ENCODE measurements around the gene CDC42SE2. TPM values are rescaled to one million over a fixed set of nuclear protein-coding genes. Genes with fewer than 3 reads are reported as not detected.
A peak's percentile ranks its signal among the peaks of the same experiment; 100 is the strongest.

Gene CDC42SE2
- total RNA-seq, 1 donor from 2014 or later = 24.1 TPM

DNA sequence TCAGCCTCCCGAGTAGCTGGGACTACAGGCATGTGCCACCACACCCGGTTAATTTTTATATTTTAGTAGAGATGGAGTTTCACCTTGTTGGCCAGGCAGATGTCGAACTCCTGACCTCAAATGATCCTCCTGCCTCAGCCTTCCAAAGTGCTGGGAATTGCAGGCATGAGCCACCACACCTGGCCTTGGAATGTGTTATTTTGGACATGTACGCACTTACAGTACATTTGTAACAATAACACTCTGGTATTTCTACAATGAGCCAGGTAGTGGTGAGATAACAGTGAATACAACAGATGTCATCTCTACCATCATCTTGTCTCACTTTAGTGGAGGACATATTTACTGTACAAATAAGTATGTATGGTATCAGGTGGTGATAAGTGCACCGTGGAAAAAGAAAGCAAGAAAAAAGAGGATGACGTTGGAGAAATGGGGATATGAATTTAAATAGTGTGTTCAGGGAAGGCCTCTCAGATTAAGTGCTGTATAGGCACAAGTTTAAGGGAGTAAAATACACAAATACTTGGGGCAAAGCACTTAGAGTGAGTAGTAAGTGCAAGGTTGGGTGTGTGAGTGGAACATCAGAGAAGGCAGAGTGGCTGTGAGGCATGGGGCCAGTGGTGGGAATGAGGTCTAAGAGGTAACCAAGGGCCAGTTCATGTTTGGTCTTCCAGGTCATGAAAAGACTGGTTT is 100.1 kb downstream of the CDC42SE2 start:
- peaks cover 5% of the 10 kb centered on the region for H3K9me3 Mint-ChIP-seq
- H3K36me3 Mint-ChIP-seq (ENCODE audit: low read depth) = peaks cover 20% of the 10 kb centered on the region
- H3K27me3 Mint-ChIP-seq (ENCODE audit: low read depth) = no peaks in the 10 kb centered on the region
- H3K4me1 Mint-ChIP-seq = no peaks in the 10 kb centered on the region
- peak overlapping the region; percentile 24 for H3K27ac Mint-ChIP-seq (ENCODE audit: unreplicated experiment)
- TF ChIP-seq, protein P1, sequence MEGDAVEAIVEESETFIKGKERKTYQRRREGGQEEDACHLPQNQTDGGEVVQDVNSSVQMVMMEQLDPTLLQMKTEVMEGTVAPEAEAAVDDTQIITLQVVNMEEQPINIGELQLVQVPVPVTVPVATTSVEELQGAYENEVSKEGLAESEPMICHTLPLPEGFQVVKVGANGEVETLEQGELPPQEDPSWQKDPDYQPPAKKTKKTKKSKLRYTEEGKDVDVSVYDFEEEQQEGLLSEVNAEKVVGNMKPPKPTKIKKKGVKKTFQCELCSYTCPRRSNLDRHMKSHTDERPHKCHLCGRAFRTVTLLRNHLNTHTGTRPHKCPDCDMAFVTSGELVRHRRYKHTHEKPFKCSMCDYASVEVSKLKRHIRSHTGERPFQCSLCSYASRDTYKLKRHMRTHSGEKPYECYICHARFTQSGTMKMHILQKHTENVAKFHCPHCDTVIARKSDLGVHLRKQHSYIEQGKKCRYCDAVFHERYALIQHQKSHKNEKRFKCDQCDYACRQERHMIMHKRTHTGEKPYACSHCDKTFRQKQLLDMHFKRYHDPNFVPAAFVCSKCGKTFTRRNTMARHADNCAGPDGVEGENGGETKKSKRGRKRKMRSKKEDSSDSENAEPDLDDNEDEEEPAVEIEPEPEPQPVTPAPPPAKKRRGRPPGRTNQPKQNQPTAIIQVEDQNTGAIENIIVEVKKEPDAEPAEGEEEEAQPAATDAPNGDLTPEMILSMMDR (conservative IDR thresholded peaks at IDR 0.05) = no peak
- H3K4me3 Mint-ChIP-seq = no peak overlapping the region
- no peak for DNase-seq (ENCODE audit: low read depth, low spot score)

DNA sequence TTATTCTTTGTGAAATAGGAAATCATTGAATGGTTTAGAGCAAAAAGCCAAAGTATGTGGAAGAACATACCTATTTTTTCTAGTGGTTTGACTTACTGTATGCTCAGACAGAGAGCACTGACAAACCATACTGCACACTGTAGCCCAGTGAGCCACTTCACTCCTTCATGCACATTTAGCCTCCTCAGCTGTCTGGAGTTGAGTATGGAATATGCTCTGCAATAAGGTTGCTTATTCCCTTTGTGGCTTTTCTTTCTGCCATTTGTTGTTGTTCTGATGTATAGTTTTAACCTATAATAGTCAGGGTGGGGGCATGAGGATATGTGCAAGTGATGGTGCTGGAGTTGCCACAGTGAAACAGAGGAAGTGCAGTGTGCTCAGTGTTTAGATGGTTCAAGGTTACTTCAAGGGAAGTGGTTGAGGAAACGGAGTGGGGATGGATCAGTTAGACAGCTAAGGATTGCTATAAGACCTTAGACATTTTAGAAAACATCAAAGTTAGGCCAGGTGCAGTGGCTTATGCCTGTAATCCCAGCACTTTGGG is 100.7 kb downstream of the CDC42SE2 start:
- no peak for DNase-seq (ENCODE audit: low read depth, low spot score)
- H3K36me3 Mint-ChIP-seq (ENCODE audit: low read depth) = peaks cover 20% of the 10 kb centered on the region
- no peaks in the 10 kb centered on the region for H3K4me1 Mint-ChIP-seq
- TF ChIP-seq, protein P1 (conservative IDR thresholded peaks at IDR 0.05) = no peak
- H3K27ac Mint-ChIP-seq (ENCODE audit: unreplicated experiment) = peak overlapping the region; percentile 15
- H3K4me3 Mint-ChIP-seq = no peak overlapping the region
- no peaks in the 10 kb centered on the region for H3K27me3 Mint-ChIP-seq (ENCODE audit: low read depth)
- H3K9me3 Mint-ChIP-seq = peaks cover 5% of the 10 kb centered on the region

DNA sequence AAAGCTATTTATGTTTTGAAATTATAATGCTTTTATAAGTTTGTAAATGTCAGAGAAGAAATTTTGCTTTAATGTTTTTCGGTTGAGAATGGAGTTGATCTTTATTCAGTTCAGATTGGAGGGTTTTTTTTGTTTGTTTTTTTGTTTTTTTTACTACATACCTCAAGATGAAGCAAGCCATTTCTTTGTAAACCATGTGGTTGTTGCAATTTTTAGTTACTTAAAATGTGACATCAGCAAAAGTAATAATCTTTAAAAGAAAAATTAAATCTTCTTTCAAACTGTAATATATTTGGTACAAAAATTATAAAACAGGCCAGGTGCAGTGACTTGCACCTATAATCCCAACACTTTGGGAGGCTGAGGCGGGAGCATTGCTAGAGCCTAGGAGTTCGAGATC is 102.6 kb downstream of the CDC42SE2 start:
- Mint-ChIP-seq H3K27ac (ENCODE audit: unreplicated experiment) (no peak overlapping the region), H3K36me3 (ENCODE audit: low read depth) (peaks cover 20% of the 10 kb centered on the region), H3K27me3 (ENCODE audit: low read depth) (no peaks in the 10 kb centered on the region), H3K4me3 (no peak overlapping the region), H3K4me1 (no peaks in the 10 kb centered on the region), H3K9me3 (peaks cover 5% of the 10 kb centered on the region)
- DNase-seq (ENCODE audit: low read depth, low spot score) = no peak
- TF ChIP-seq, protein P1 (conservative IDR thresholded peaks at IDR 0.05) = no peak

DNA sequence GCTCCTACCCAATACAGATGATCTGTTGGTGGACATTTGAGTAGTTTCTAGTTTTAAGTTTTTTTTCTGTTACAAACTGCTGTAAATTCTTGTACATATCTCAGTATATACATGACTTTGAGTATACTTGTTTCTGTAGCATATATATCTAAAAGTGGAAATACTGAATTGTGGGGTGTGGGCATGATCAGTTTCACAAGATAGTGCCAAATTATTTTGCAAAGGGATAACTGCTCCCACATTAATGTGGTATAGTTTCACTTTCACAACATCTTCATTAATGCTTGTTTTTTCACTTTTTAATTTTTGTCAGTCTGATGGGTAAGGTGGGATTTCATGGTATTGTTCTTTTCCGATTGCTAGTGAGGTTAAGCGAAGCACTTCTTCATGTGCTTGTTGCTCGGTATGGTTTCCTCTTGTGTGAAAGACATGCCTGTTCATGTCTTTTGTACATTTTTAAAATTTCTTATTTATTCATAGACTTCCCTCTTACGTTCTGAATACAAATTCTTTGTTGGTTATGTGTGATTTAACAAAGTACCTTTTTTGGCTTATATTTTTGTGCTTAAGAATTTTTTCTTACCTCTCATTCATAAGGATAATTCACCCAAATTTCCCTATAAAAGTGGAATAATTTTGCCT is 103.5 kb downstream of the CDC42SE2 start:
- TF ChIP-seq, protein P1 (conservative IDR thresholded peaks at IDR 0.05) = no peak
- Mint-ChIP-seq H3K9me3 (peaks cover 5% of the 10 kb centered on the region), H3K4me1 (no peaks in the 10 kb centered on the region), H3K36me3 (ENCODE audit: low read depth) (peaks cover 20% of the 10 kb centered on the region), H3K27ac (ENCODE audit: unreplicated experiment) (no peak overlapping the region), H3K27me3 (ENCODE audit: low read depth) (no peaks in the 10 kb centered on the region), H3K4me3 (no peak overlapping the region)
- no peak for DNase-seq (ENCODE audit: low read depth, low spot score)

DNA sequence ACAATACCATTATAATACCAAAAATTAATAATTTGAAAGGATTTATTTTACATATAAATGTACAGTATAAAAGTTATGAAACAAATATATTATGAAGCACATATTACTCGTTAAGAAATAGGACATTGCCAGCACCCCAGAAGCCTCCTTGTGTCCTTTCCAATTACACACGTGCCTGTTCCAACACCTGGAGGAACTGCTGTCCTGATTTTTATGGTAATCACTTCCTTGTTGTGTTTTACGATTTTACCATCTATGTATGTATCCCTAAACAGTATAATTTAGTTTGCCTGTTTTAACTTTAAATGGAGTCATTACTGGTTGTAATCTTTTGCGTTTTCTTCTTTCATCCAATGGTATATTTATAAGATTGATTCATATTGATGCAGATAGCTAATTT is 105.0 kb downstream of the CDC42SE2 start:
- no peaks in the 10 kb centered on the region for H3K4me1 Mint-ChIP-seq

More for the DNA sequence above, 105.0 kb downstream of the CDC42SE2 start:
- Mint-ChIP-seq H3K36me3 (ENCODE audit: low read depth) (peaks cover 19% of the 10 kb centered on the region), H3K4me3 (no peak overlapping the region), H3K9me3 (peaks cover 5% of the 10 kb centered on the region), H3K27ac (ENCODE audit: unreplicated experiment) (no peak overlapping the region), H3K27me3 (ENCODE audit: low read depth) (no peaks in the 10 kb centered on the region)
- TF ChIP-seq, protein P1 (conservative IDR thresholded peaks at IDR 0.05) = no peak
- DNase-seq (ENCODE audit: low read depth, low spot score) = no peak
